ENCODE results near the gene TMOD1.

DNA sequence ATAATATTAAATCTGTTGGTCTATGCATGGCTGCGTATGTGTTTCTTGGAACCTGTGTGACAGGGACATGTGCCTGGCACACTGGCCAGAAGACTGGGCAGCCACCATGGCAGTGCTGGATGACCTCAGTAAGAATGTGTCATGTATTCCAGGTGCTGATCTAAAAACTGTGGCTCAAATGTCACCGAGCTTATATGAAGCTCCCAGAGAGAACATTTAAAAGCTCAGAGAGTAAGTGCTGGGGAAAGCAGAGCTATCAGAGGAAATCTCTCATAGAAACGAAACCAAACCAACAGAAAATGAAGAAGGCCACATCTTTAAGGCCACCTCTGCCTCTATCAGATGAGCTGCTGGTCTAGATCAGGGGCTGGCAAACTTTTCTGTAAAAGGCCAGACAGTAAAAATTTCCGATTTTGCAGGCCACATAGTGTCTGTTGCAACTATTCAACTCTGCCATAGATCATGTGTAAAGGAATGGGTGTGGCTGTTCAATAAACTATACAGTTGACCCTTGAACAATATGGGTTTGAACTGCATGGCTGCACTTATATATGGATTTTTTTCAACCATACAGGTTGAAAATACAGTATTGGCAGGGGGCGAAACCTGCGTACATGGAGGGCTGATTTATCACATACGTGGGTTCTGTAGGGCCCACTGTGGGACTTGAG lies 99.9 kb downstream of the TMOD1 start:
- TF ChIP-seq, protein P1, sequence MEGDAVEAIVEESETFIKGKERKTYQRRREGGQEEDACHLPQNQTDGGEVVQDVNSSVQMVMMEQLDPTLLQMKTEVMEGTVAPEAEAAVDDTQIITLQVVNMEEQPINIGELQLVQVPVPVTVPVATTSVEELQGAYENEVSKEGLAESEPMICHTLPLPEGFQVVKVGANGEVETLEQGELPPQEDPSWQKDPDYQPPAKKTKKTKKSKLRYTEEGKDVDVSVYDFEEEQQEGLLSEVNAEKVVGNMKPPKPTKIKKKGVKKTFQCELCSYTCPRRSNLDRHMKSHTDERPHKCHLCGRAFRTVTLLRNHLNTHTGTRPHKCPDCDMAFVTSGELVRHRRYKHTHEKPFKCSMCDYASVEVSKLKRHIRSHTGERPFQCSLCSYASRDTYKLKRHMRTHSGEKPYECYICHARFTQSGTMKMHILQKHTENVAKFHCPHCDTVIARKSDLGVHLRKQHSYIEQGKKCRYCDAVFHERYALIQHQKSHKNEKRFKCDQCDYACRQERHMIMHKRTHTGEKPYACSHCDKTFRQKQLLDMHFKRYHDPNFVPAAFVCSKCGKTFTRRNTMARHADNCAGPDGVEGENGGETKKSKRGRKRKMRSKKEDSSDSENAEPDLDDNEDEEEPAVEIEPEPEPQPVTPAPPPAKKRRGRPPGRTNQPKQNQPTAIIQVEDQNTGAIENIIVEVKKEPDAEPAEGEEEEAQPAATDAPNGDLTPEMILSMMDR (conservative IDR thresholded peaks at IDR 0.05; ENCODE audit: low read depth, low read length), result no peak
- TF ChIP-seq EZH2phosphoT487 (IDR thresholded peaks at IDR 0.05; ENCODE audit: borderline replicate concordance, low read length), result no peak
